ENCODE data around the gene SDF2L1. TPM values are rescaled to one million over a fixed set of nuclear protein-coding genes. Genes with fewer than 3 reads are reported as not detected.
"Not testable (repeated sequence)": the region's sequence is repeated elsewhere in the genome, so short reads cannot be mapped to it uniquely, and the experiment has no call there.

The SDF2L1 gene
- total RNA-seq, 2 donors from 2014 or later = 27.8 to 33.1 TPM

GRCh38 chr22:21632931-21633330 lies 9.2 kb upstream of the SDF2L1 start:
- no peak for DNase-seq (ENCODE audit: low spot score)
- intact Hi-C loops (cut with DNase I) = loop anchor here in 1 of 2 donors (5.0 kb wide), 1 partner anchor 61 kb away; no protein-coding TSS in a partner anchor

GRCh38 chr22:21633481-21633880 lies 8.6 kb upstream of the SDF2L1 start:
- no peak for DNase-seq (ENCODE audit: low spot score)
- intact Hi-C loops (cut with DNase I) = loop anchor here in 1 of 2 donors (5.0 kb wide), 1 partner anchor 61 kb away; no protein-coding TSS in a partner anchor

DNA sequence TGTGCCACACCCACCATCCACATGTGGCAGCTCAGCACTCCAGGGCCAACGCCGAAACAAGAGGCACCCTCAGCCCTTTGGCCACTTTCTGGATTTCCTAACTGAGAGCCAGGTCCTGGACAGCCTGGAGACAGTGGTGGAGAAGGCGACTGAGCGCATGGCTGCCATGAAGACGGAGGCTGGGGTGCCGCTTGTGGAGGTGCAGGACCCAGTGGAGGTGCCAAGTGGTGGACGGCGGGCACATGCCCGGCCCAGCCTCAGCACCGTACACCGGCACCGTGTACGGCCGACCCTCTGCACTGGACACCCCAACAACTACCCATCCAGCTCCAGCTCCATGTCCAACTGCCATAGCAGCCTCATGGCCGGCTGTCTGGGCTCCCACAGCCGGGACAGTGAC lies 8.0 kb upstream of the SDF2L1 start:
- intact Hi-C loops (cut with DNase I) = loop anchor here in 1 of 2 donors (5.0 kb wide), 1 partner anchor 62 kb away; no protein-coding TSS in a partner anchor

DNA sequence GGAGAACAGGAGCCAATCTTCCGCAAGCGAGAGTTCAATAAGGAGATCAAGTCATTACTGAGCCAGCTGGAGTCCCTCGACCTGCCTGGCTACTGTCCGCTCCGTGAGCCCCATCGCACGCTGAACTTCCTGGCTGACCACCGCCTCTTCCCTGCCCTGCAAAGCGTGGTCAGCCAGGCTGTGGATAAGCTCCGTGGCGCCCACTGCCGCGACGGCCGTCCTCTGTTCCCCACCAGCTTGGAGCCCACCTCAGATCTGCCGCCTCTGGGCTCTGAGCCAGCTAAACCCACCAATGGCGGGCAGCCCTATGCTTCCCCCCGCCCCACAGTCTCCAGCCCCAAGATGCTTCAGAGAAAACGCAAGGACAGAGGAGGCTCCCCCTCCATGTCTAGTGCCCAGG lies 7.3 kb upstream of the SDF2L1 start:
- intact Hi-C loops (cut with DNase I) = loop anchor here in 1 of 2 donors (5.0 kb wide), 1 partner anchor 63 kb away; no protein-coding TSS in a partner anchor
- no peak for DNase-seq (ENCODE audit: low spot score)

More for the DNA sequence above, 8.0 kb upstream of the SDF2L1 start:
- no peak for DNase-seq (ENCODE audit: low spot score)

- intact Hi-C loops (cut with DNase I) = loop anchor here in 1 of 2 donors (2.0 kb wide), 1 partner anchor 559 kb away; no protein-coding TSS in a partner anchor
- no peak for DNase-seq (ENCODE audit: low spot score)
Observed at GRCh38 chr22:21635771-21636510, 6.2 kb upstream of the SDF2L1 start.

DNA sequence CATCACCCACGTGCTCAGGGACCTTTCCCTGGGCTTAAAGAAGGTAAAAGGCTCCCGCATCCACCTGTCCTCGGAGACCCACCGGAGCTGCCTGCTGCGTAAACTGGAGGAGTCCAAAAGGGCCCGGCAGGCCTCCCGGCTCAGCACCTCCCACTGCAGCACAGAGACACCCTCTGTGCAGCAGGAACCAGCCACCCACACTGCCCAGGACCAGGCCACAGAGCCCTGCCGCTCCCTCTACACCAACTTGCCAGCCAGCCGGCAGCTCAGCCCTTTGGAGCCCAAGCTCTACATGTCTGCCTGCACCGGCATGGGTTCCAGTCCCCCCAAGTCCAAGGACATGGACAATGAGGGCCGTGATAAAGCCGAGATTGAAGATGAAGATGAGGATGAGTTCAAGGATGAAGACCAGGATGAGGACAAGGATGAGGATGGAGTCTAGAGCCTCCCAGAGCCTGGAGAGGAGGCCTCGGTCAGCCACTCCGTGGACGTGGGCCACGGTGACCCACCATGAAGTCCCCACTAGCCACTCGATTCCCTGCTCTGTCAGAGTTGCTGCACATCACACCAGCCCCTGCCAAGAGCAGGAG lies 5.4 kb upstream of the SDF2L1 start:
- intact Hi-C loops (cut with DNase I) = loop anchor here in 1 of 2 donors (2.0 kb wide), 1 partner anchor 560 kb away; no protein-coding TSS in a partner anchor
- DNase-seq (ENCODE audit: low spot score) = no peak

- intact Hi-C loops (cut with DNase I) = loop anchor here in 1 of 2 donors (2.0 kb wide), 1 partner anchor 561 kb away; no protein-coding TSS in a partner anchor
- DNase-seq (ENCODE audit: low spot score) = not testable (repeated sequence)
Observed at GRCh38 chr22:21637450-21637849, 4.7 kb upstream of the SDF2L1 start.

GRCh38 chr22:21639359-21639758 lies 2.7 kb upstream of the SDF2L1 start:
- intact Hi-C loops (cut with DNase I) = no loop called here
- DNase-seq (ENCODE audit: low spot score) = no peak

- intact Hi-C loops (cut with DNase I) = no loop called here
- no peak for DNase-seq (ENCODE audit: low spot score)
Observed at GRCh38 chr22:21640810-21641209, 1.3 kb upstream of the SDF2L1 start.

DNA sequence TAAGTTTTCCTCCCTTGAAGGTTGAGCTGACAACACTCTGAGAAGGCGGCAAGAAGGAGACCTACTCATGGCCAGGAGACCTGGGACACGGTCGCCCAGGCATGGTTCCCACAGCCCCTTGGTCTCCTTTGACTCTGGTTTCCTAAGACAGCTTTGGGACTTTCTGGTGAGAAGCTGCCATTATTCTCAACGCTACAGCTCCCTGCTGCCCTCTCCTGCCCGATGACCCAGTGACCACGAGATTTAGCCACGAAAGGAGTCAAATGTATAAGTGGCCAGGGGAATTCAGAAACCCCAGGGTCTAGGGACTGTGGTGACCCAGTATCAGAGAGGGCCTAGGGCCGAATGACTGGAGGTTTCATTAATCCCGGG lies 699 bp upstream of the SDF2L1 start:
- no peak for DNase-seq (ENCODE audit: low spot score)
- intact Hi-C loops (cut with DNase I) = no loop called here

GRCh38 chr22:21642584-21643448 lies 714 bp downstream of the SDF2L1 start:
- intact Hi-C loops (cut with DNase I) = no loop called here

DNA sequence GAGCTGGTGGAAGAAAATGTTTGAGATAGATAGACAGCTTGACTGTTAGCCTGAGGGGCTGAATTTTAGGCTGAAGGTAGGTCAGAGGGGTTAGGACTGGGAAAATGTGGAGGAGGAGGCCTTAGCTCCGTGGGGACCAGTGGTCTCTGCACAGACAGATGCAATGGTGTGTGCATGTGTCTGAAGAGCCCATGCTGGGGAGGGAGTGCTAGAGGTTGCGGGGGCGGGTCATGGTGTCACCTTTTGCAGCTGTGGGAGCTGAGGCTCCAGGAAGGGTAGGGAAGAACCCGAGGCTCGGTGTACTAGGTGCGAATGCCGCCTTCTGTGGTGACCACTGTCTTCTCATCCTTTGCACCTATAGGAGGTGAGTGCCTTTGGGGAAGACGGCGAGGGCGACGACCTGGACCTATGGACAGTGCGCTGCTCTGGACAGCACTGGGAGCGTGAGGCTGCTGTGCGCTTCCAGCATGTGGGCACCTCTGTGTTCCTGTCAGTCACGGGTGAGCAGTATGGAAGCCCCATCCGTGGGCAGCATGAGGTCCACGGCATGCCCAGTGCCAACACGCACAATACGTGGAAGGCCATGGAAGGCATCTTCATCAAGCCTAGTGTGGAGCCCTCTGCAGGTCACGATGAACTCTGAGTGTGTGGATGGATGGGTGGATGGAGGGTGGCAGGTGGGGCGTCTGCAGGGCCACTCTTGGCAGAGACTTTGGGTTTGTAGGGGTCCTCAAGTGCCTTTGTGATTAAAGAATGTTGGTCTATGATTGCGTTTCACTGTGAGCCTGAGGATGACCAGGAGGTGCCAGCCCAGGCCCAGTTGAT lies 1.6 kb downstream of the SDF2L1 start:
- no peak for DNase-seq (ENCODE audit: low spot score)
- intact Hi-C loops (cut with DNase I) = no loop called here

More at GRCh38 chr22:21642584-21643448, 714 bp downstream of the SDF2L1 start:
- peak; percentile 86 for DNase-seq (ENCODE audit: low spot score)

DNA sequence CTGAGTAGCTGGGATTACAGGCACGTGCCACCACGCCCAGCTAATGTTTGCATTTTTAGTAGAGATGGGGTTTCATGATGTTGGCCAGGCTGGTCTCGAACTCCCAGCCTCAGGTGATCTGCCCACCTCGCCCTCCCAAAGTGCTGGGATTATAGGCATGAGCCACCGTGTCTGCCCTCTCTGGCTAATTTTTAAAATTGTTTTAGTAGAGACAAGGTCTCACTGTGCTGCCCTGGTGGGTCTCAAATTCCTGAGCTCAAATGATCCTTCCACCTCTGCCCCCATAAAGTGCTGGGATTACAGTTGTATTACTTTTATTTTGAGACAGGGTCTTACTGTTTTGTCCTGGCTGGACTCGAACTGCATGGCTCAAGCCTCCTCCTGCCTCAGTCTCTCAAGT lies 3.4 kb downstream of the SDF2L1 start:
- intact Hi-C loops (cut with DNase I); DNase-seq (ENCODE audit: low spot score): not testable (repeated sequence)

- intact Hi-C loops (cut with DNase I) = no loop called here
- no peak for DNase-seq (ENCODE audit: low spot score)
Observed at GRCh38 chr22:21646608-21647590, 4.8 kb downstream of the SDF2L1 start.

GRCh38 chr22:21650280-21650679 lies 8.2 kb downstream of the SDF2L1 start:
- no peak for DNase-seq (ENCODE audit: low spot score)
- intact Hi-C loops (cut with DNase I) = no loop called here

GRCh38 chr22:21650823-21651520 lies 8.9 kb downstream of the SDF2L1 start:
- intact Hi-C loops (cut with DNase I) = no loop called here
- no peak for DNase-seq (ENCODE audit: low spot score)

DNA sequence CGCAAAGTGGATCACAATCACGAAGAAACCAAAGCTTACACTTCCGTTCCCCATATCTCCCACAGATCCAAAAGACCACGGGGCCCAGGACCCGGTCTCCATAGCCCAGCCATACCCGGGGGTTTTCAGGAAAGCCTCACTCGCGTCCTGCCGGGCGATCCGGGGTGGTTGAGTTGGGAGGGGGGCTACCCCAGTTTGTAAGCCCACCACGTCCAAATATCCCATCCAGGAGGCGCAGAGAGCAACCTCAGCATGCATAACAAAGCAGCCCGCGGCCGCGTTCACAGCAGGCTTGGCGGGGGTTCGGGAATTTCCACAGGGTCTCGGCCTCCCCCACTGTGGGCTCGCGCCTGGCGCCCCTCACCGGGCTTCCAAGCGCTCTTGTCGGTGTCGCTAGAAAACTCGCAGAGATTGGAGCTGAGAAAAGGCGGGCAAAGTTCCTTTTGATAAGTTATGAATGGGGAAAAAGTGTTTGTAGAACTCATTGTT lies 9.5 kb downstream of the SDF2L1 start:
- DNase-seq (ENCODE audit: low spot score) = no peak
- intact Hi-C loops (cut with DNase I) = no loop called here
